ENCODE results near the gene NEBL.

NEBL gene

DNA sequence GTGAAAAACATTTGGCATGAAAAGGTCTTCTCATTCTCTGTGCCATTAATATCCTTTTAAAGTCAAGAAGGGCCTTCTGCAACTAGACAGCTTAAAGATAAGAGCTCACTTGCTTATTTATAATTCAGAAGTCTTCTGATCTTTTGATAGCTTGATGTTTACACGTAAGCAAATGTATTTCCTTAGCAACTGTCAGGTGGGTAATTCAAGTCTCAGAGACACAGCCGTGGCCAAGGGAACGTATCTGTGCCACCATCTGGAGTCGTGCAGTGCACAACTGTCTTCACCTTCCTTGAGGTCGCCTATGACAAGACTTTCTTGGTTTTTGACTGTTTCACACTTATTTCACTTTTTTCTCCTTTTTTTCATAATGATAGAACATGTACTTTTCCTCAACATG, 4.0 kb upstream of the NEBL start:
- DNase-seq (ENCODE audit: low spot score) = no peak

GRCh38 chr10:20898866-20899535, 1.9 kb upstream of the NEBL start:
- DNase-seq (ENCODE audit: low spot score) = no peak

- DNase-seq (ENCODE audit: low spot score) = no peak
Measured at GRCh38 chr10:20893297-20893696, 3.8 kb downstream of the NEBL start.

DNA sequence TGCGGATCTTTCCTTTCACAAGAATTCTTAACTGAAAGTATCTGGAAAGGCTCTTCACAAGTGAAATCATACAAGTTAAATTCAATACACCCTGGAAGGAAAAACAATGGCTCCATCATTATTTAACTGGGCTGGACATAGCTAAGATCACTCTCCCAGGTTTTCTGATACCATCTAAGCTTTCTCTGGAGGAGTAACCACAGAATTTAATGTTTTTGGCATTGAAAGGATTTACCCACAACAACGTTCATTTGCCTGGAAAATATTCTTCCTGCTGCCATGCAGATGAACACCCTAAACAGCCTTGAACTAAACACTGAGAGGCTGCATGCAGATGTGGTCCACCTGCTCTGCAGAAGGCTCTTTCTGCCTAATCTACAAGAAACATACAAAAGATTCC, 4.3 kb downstream of the NEBL start:
- DNase-seq (ENCODE audit: low spot score) = no peak

GRCh38 chr10:20892011-20892585, 5.0 kb downstream of the NEBL start:
- DNase-seq (ENCODE audit: low spot score) = no peak

- DNase-seq (ENCODE audit: low spot score) = no peak
Measured at GRCh38 chr10:20891338-20891714, 5.8 kb downstream of the NEBL start.

- DNase-seq (ENCODE audit: low spot score) = no peak
Measured at GRCh38 chr10:20890491-20891337, 6.4 kb downstream of the NEBL start.

GRCh38 chr10:20890009-20890408, 7.1 kb downstream of the NEBL start:
- no peak for DNase-seq (ENCODE audit: low spot score)

DNA sequence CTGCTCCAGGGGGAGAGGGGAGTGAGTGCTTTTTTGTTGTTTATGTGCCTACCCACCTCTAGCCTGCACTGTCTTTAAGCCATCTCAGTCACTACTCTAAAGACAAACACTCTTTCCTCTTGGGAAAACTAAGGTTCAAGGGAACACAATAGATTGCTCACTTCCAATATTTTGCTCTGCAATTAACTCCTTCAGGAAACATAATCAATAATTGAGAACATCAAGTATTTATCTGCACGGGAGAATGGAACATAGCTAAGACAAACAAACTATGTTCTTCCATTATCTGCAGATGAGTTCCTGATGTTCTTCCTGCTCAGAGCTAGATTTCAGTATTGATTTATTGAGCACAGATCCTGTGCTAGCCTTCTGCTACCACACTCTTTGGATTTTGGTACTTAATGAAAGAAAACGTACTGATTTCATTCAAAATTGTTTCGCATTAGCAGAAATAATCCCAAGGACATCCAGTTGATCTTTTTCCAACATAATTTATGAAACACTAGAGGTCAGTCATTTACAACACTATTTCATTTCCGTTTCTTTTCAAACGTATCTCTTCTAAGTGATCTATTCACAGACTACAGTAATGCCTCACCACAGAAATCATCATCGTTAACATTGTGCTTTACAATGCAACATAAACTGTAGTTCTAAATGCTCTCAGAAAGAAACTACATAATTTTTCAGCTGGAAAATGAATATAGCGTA, 8.3 kb downstream of the NEBL start:
- no peak for DNase-seq (ENCODE audit: low spot score)

DNA sequence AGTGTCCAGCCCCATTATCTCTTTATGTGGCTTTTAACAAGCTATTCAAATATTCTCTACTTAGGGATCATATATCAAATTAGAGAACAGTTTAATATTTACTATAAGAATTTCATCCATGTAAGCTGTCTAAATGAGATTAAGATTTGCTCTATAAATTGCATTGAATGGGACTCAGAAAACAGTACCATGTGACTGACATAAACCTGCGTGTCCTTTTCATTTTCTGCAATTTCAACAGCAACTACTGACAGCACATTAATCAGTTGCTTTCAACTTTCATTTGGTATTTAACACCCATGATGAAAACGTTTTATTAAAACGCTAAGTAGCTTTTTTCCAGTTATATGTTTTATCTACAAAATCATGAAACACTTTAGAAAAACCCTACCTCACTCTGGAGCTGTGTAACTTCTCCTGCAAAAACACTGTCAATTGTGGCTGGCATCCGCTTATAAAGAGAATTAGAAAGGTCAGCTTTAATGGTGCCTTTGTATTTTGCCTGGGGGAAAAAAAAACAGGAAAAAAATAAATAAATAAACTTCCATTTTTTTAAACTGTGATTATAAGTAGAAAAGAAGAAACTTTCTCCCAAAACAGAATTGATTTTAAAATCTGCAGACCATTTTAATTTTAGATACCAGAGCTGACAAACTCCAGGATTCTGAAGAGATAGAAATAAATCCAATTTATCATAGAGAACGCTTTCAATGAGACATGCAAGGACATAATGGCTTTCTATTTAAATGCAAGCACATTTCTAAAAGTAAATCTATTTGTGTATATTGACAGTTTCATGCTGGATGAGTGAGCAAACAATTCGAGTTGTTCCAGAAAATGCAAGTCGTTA, 9.2 kb downstream of the NEBL start:
- DNase-seq (ENCODE audit: low spot score) = no peak

DNA sequence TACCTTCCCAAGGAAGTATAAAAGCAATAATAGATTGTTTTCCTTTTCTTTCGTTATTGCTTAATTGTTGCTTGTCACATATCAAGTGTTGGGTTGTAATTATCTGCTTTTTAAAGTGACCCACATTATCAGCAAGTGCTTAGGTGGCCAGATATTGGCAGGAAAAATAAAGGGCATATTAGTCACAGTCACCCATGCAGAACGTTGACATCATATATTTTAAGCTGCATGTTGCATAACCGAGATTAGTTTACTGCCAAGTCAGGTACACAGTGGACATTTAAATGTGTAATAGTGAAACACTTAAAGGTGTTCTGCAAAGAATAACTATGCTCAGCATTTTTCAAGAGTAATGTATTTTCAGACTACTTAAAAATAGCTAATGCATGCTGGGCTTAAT, 11.4 kb downstream of the NEBL start:
- no peak for DNase-seq (ENCODE audit: low spot score)

GRCh38 chr10:20883552-20883951, 13.6 kb downstream of the NEBL start:
- DNase-seq (ENCODE audit: low spot score) = no peak

- DNase-seq (ENCODE audit: low spot score) = no peak
Measured at GRCh38 chr10:20882091-20882490, 15.0 kb downstream of the NEBL start.

DNA sequence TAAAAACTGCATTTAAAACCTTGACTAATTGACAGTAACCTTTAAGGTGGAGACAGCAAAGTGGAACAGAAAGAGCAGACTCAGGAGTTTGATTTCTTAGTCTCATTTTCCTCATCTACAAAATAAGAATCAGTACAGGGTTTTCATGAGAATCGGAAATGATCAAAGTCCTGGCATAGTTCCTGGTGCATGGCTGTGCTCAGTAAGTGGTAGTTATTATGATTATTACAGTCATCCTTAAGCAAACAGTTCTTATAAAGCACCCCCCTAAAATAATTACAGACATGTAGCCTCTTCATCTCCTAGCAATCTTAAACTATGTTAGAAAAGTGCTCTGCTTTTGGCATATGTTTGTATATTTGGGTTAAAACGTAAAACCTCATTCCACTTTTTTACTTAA, 18.0 kb downstream of the NEBL start:
- no peak for DNase-seq (ENCODE audit: low spot score)

GRCh38 chr10:20877986-20878983, 18.8 kb downstream of the NEBL start:
- no peak for DNase-seq (ENCODE audit: low spot score)

- no peak for DNase-seq (ENCODE audit: low spot score)
Measured at GRCh38 chr10:20877554-20877953, 19.6 kb downstream of the NEBL start.

GRCh38 chr10:20874261-20874660, 22.9 kb downstream of the NEBL start:
- no peak for DNase-seq (ENCODE audit: low spot score)

- no peak for DNase-seq (ENCODE audit: low spot score)
Measured at GRCh38 chr10:20871970-20872369, 25.1 kb downstream of the NEBL start.

DNA sequence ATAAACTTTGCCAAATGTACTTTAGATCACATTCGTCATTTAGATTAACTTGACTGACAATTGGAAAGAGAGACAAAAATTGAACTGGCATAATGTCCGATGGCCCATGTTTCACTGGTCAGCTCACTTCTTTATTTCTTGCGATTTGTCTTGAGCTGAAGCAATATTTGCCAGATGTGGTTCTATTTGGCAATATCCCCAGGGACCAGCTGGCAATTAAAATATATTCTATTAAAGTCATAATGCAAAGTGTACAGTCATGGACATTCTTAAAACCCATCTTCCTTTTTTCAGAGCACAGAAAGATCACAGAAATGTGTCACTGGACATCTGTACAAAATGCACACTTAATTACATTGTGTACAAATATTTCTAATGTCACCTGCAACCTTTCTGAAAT, 26.3 kb downstream of the NEBL start:
- DNase-seq (ENCODE audit: low spot score) = no peak

DNA sequence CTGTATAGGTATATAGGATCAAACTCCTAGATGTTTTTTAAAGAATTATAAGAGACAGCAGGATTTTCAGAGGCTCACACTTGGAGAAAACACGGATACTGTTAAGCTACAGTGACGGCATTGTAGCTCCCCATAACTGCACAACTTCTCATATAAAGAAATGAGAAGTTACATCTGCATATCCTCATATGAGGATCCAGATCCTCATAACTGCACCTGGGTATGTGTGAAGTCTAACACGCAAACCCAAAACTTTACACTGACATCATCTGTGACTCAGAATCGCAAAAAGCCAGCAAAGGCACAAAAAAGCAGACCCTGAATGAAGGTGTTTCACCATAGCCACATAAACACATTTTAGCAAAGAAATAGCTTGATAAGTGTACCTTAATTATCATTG, 34.1 kb downstream of the NEBL start:
- no peak for DNase-seq (ENCODE audit: low spot score)

All from kidney capillary endothelial cell (primary cell).